NCI-H526 treated with DMSO at 0.1 percent for 48 hours (cell line): Measurements from ENCODE around the gene GYPC.
"Not testable (repeated sequence)": the region's sequence is repeated elsewhere in the genome, so short reads cannot be mapped to it uniquely, and the experiment has no call there.

Source experiments
- DNase-seq: peaks from one replicate; lab custom pipeline; 2025; lab: John Stamatoyannopoulos, UW

The GYPC gene

DNA sequence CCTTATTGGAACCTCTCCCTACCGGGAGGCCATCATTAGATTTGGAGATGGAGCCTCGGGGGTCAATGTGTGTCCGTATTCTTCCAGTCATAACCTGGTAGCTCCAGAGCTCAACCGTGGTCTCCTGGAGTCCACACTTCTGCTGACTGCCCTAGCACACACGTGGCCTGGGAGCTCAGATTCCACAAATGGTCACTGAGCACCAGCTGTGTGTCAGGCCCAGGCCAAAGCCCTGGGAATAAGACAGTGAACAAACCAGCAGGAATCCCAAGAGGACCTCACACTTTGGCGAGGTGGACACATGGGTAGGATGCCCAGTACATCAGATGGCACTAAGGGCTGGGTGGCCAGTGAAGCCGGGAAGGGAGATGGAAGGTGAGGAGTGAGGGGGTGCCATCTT is 15.5 kb downstream of the GYPC start:
- no peak for DNase-seq

DNA sequence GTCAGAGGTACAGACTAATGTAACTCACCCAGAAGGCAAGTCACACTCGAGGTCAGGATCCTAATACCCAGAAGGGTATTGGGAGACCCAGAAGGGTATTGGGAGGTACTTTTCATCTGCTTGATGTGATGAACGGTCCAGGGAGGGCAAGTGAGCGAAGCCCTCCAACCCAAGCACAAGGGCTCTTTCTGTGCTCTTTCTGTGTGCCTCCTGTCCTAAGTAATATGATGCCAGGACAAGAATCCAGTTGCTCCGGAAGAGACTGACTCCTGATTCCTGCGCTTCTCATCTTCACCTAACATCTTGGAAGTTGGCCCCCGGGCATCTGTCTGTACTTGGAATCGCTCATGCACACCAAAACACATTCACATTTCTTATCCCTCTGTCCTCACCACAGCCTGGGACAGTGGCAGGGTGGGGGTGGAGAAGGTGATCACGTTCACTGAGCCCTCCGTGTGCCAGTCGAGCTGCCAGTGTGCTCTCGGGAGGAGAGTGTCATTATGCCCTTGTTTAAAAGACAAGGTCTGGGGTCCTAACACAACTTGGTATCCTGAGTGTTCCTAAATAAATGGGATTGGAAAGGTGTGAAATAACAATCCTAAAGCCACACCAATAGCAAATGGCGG is 17.1 kb downstream of the GYPC start:
- DNase-seq, result no peak

DNA sequence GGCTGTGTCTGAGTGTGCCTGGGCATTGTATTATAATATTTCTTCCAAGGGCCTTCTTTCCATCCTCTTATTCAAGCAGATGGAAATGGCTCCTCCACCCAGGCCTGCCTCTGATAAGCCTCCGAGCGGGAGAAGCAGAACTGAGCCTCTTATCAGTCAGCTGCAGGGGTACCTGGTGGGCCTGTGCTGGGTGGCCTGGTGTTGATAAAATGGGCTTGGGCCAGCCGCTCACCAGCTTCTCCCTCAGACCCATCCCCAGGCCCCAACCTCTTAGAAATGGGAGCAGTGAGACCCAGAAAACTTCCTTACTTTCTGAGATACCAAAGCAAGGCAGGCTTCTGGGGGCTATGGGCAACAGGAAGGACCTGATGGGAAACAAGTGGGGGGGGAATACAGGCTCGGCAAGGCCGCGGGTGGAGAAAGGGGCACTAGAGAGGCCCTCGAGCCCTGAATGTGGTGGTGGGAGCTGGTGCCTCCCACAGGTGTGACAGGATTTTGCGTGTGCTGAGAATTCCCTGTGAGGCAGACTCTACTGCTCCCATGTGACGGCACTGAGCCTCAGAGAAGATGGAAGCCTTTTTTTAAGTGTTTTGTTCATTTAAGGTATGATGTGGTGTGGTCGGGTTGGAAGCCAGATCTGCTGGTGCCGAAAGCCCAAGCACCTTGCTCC is 18.3 kb downstream of the GYPC start:
- no peak for DNase-seq

DNA sequence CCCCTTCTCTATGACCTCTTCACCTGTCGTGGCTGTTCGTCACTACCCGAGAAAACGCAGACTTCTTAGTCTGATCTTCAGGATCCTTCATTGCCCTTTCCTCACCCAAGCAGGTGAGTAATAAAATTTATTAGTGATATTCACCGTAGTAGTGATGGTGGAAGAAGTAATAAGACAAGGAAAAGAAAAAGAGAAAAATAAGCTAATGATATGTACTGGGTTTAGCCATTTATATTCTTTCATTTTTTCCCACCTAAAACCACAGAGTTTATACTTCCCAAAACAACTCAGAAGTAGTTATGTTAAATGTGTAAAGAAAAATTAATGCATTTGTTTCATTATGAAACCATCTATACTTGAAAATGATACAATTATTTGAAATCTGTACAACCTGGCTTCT is 19.7 kb downstream of the GYPC start:
- DNase-seq, result no peak

DNA sequence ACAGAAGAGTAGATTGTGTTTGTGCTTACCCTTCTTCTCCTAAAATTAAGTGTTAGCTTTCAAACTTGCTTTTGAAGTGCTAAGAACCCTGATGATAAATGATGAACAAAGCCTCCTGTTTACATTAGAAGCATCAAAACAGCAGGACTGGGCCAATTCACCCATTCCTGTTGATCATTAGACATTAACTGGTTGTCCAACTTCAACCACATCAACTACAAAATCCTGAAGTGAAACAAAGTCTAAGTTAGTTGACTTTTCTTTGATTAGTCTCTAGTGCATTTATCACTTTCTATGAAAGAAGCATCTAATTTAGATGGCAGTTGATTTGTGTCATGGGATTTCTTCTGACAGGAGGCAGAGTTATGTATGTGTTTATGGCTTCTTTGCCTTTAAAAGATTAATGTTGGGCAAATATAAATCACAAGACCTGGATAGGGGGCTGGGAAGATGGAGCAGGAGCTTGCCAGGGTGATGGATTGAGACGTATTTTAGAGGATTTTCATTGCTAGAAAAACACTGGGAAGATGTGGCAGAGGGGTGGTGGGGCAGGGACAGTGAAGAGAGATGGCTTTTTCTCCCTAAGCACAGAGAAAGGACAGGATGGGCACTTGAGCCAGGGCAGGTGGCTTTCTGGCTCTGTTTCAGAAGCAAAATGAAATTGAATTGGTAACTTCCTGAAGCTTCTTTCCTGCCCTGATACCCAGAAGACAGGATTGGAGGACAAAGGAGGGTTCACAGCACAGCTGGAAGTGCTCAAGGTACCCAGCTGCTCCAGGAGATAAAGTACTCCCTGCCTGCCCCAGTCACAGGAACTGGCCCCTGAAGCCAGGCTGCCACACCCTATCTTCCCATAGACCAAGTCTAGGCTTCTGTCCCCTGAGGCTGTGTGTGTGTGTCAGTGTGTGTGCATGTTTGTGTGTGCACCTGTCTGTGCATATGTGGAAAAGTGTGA is 20.5 kb downstream of the GYPC start:
- no peak for DNase-seq

DNA sequence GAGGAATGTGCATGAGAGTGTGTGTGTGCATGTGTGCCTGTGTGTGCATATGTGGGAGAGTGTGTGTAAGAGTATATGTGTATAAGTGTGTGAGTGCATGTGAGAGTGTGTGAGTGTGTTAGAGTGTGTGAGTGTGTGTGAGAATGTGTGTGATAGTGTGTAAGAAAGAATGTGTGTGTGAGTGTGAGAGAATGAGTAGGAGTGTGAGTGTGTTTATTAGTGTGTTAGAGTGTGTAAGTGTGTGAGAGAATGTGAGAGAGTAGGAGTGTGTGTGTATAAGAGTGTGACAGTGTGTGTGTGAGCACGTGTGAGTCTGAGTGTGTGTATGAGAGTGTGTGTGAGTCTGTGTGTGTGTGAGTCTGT is 21.2 kb downstream of the GYPC start:
- no peak for DNase-seq

DNA sequence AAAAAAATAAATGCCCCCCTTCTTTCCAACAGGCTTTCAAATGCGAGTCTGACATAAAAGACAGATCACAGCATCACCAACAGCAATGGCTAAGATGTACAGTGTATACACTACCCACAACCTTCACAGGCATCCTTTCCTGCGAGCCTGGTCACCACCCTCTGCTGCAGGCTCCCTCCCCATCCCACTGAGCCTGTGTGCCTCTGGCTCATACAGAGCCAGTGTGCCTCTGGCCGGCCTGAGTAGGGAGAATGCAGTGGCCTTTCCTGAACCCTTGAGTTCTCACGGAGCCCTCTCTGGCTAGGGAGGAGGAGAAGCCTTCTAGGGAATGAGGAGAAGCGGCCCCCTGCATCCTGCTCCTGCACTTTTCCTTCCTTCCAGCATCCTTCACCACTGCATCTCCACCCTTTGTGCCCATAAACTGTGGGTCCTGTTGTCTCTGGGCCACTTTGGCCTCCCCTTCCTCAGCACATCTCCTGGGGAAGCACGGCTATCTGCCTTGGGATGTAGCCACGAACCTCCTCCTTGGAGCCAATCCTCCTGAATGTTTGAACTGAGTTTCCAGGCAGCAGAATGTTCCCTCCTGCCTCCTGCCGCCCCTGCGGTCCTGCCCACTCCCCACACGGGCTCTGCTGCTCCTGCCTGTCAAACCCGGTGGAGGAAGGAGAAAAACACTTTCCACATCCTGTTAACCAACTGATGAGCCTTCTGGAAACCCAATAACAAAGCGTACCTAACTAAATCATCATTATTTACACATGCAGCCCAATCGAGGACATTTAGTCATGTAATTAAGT is 22.5 kb downstream of the GYPC start:
- DNase-seq, result no peak

DNA sequence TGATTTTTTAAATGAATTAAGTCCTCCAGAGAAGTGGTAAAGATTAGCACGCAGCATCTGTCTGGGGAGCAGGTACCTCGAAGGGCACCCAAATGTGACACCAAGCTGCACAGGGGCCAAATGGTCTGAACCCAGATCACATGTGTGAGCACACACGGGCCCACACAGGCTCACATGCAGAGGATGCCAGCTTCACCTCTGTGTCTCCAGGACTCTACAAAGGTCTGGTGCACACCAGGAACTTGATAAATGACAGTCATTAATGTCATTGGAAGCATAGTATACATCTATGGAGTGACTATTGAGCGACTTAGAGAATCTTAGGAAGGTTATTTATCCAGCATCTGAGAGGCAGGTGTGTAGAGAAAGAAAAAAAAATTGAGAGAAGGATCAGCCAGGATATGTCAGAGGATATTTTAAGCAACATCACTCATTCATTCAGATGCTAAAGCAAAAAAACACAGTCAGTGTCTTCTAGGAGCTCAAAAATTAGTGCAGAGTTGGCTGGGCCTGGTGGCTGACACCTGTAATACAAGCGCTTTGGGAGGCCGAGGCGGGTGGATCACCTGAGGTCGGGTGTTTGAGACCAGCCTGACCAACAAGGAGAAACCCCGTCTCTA is 23.2 kb downstream of the GYPC start:
- DNase-seq, result no peak

DNA sequence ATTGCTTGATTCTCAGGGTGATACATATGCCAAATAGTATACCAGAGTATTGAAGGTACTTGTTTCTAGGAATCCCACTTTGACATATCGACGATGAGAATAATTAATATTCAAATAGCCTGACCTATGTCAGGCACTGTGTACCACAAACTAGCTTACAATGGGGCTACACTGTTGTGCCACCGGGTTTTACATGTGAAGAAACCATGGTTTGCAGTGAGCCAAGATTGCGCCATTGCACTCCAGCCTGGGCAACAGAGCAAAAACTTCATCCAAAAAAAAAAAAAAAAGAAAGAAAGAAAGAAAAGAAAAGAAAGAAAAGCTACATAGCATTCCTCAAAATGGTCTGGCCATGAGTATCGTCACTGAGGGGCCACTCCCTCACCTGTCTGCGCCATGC is 25.5 kb downstream of the GYPC start:
- DNase-seq, result no peak

DNA sequence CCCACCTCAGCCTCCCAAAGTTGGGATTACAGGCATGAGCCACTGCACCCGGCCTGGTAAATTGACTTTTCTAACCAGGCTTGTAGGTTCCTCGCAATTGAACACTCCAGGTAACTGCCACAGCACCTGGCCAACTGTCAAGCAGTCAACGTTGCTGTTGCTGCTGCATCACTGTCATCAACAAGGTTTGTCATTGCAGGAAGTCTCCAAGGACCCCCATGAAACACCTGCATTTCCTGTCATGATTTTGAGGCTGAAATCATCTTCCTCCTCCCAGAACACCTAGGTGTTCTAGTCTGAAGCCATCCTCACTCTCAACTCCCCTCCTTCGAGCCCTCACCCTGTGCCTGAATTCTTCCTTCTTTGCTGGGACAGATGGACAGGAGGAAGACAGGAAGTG is 29.7 kb downstream of the GYPC start:
- DNase-seq, result no peak

DNA sequence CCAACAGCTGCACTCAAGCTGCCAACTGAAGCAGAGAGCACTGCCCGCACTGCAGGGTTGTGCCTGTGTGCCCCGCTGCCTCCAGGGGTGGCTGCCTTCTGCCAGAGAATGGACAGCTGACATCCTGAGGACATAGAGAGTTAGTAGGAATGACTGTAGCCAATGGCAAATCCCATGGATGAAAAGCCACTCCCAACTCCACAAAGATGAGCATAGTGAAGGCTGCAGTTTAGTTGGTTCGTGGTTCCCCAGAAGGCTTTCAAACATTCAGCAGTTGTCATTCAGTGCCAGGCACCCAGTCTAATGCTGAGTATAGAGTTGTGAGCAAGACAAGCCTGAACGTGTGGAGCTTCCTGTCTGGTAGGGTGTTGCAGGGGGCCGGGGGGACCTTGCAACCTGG is 30.3 kb downstream of the GYPC start:
- DNase-seq, result no peak

DNA sequence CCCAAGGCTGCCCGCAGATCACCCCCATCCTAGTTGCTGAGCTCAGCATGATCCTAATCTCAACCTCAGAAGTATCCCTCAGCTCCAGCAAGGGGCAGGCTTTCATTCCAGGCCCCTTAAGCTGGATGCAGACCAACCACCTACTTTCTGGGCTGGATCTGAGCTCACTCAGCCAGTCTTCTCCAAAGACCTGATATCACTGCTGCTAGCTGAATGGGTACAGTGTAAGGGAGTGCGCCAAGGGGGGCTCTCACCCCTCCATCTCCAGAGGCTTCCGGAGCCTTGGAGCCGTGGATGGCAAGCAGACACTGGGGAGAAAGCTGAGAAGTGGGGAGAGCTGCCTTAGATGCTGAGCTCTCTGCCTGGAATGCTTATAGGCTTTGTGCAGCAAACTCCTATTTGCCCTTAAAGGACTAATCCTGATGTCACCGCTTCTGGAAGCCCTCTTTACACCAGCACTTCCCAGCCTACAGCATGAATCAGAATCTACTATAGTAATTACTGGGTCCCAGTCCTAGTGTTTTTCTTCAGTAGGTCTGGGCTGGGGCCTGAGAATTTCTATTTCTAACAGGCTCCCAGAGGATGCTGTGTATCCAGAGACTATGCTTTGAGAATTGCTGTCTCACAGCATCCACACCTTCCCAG is 31.0 kb downstream of the GYPC start:
- DNase-seq, result no peak

DNA sequence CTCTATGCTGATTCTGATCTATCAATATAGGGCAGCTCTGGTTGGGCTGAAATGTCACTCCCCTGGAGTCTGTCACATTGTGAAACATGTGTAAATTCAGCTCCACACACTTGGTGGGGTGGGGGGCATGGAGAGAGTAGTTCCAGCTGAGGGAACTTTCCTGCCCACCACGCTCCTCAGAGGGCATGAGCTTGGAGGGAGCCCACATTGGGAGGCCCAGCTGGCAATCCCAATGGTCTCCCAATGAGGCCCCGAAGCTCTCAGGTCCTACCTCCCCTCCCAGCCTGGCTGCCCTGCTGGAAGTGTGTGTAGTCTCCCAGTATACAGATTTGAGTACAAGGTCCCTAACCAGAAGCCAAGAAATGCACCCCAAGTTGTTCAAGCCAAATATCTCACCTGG is 31.5 kb downstream of the GYPC start:
- DNase-seq, result no peak

DNA sequence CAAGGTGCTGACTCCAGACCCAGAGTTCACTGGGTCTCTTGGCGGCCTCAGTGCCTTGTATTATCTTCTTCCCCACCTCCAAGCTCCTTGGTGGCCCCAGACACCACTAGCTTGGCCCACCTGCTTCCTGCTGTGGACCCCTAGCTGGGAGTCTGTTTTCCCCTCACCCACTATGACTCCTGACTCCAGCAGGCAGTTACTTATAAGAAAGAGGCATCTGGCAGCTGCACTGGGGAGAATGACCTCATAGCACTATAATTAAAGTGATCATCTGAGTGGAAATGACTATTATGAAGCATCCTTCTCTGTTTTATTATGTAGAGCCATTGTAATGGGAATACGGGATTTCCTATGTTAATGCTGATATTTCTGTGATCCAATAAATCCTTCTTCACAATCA is 32.6 kb downstream of the GYPC start:
- DNase-seq, result not testable (repeated sequence)

DNA sequence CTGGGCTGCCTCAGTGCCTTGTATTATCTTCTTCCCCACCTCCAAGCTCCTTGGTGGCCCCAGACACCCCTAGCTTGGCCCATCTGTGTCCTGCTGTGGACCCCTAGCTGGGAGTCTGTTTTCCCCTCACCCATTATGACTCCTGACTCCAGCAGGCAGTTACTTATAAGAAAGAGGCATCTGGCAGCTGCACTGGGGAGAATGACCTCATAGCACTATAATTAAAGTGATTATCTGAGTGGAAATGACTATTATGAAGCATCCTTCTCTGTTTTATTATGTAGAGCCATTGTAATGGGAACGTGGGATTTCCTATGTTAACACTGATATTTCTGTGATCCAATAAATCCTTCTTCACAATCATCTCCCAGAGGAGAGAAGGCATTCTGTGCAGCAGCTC is 36.3 kb downstream of the GYPC start:
- DNase-seq, result not testable (repeated sequence)

DNA sequence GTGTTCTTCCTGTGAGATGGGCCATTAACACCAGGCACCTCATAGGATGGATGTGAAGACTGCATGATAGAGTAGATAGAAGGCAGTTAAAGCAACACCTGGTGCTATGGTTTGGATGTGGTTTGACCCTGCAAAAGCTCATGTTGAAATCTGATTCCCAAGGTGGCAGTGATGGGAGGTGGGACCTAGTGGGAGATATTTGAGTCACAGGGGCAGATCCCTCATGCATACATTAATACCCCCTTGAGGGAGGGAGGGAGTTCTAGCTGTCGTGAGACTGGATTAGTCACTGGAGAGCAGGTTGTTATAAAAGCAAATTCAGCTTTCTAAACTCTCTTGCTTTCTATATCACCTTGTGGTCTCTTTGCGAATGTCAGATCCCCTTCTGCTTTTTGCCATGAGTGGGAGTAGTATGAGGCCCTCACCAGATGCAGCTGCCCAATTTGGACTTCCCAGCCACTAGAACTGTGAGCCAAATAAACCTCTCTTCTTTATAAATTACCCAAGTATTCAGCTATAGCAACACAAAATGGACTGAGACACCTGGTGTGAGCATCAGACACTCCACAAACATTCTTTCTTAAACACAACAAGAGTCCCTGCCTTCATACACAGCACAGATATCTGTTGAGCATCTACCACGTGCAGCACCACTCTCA is 37.1 kb downstream of the GYPC start:
- DNase-seq, result not testable (repeated sequence)

DNA sequence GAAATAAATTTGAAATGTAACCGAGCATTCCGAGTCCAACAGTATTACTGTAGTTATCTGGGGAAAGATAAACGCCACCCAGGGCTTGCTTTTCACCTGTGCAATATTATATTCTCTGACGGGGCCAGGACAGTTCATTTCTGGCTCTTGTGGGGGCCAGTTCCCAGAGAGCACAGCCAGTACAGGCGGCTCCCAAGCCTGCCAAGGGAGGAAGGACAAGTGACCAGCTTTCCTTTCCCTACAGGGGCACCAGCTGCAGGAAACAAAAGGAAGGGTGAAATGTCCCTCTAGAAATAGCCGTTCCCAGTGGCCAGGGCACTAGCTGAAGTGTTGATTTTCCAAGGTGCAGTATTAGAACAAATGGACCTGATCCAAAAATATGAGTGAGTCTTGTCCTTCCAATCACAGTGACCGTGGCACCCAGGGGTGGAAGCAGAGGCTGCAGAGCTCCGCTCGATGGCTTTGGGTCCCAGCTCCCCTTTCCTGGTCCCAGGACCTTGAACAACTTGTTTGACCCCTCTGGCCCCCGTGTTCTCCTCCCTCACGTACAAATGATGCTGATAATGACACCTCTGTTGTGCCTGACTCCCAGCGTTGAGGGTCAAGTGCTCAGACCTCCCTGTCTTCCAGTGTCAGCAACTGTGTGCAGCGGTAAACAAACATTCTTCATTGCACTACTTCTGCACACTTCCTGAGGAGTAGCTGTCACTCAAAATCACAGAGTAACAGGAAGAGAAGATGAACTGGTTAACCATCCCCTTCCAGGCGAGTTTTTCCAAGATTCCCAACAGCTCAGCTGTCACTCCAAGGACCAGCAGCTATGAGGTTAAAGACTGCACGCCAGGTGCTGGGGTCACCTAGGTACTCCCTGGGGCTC is 40.9 kb downstream of the GYPC start:
- DNase-seq, result no peak

DNA sequence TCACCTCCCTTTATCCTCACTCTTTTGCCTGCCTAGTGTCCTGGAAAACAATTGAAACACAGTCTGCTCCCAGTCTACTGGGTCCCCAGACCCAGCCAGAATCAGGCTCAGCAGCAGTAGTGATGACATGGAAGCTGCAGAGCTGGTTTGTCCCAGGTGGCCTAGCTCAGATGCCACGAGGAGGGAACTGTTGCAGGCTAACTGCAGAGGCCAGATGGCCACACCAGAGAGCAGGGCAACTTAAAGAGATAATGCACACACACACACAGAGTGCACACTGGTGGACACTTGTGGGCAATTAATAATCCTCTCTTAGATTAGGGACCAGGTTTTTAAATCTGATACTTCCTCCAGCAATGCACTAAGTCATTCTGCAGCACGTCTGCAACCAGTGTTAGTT is 42.4 kb downstream of the GYPC start:
- no peak for DNase-seq

DNA sequence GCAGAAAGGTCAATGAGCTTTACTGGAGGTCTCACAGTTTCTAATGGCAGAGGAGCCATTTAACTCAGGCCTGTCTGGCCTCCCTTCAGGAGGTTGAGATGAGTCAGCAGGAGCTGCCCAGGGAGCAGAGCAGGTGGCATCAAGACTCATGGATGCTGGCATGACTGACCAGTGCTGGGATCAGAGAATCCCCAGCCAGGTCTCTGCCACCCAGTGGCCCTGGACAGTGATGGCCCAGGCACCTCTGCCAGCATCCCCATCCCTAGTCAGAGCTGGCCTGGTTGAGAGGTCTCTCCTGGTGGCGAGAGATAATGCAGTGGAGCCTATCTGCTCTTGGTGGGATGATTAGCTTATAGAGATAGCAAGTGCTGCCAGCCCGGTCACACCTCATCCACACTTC is 43.1 kb downstream of the GYPC start:
- no peak for DNase-seq
